Placental epithelial cell (primary cell): ENCODE data around the gene KRTAP2-4. TPM values are rescaled to one million over a fixed set of nuclear protein-coding genes. Genes with fewer than 3 reads are reported as not detected.

Source experiments
- total RNA-seq: library from RNA; depleted of rRNA; stranded (reverse); fragments of >200 nt; gene quantifications from 2 replicates; pipeline ENCODE4 v1.2.3, GENCODE V29; 2012

The KRTAP2-4 gene, protein sequence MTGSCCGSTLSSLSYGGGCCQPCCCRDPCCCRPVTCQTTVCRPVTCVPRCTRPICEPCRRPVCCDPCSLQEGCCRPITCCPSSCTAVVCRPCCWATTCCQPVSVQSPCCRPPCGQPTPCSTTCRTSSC
- not detected in 2 replicates for total RNA-seq

DNA sequence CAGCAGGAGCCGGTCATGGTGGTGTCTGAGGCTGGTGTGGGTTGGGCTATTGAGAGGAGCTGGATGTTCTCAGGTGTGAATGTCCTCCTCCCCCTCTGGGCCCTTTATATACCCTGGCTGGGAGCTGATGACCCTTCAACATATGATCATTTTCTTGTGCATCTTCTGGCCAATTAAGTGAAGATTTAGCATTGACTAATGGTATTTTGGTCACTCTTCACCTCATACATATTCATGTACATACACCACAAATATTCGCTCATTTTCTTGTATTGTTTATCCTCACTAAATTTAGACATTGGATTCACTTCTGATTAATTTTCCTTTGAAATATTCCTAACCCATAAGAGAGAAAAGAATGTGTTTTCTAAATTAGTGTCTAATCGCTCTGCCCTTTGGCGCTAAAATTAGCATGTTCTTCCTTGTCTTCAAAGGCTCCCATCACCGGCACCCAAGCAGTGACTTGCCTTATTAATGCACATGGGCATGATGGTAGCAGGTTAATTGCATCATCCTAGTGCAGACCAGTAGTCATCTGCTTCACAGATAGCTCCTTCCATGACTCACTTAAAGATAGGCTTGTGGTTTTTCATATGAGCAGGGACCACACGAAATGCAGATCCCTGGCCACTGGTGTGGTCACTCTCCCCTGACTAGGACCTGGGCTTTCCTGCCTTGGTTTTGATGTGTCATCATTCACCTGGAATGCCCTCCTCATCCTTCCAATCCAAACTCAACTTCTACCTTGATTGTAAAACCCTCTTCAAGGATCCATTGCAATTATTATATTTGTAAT, at the start of gene KRTAP2-4:
Gene KRTAP2-4 (minus strand): TSS at position 51 of the 796 bp plus-strand sequence. CDS start 34 bp downstream, at position 17.

DNA sequence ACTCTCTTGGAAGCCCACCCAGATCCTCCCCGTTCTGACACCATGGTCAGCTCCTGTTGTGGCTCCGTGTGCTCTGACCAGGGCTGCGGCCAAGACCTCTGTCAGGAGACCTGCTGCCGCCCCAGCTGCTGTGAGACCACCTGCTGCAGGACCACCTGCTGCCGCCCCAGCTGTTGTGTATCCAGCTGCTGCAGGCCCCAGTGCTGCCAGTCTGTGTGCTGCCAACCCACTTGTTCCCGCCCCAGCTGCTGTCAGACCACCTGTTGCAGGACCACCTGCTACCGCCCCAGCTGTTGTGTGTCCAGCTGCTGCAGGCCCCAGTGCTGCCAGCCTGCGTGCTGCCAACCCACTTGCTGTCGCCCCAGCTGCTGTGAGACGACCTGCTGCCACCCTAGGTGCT, 39.7 kb upstream of the KRTAP2-4 start, which contains the start of gene KRTAP4-9:
Gene KRTAP4-9 (plus strand): TSS at position 43 of the 400 bp plus-strand sequence. CDS start 0 bp downstream, at position 43.

DNA sequence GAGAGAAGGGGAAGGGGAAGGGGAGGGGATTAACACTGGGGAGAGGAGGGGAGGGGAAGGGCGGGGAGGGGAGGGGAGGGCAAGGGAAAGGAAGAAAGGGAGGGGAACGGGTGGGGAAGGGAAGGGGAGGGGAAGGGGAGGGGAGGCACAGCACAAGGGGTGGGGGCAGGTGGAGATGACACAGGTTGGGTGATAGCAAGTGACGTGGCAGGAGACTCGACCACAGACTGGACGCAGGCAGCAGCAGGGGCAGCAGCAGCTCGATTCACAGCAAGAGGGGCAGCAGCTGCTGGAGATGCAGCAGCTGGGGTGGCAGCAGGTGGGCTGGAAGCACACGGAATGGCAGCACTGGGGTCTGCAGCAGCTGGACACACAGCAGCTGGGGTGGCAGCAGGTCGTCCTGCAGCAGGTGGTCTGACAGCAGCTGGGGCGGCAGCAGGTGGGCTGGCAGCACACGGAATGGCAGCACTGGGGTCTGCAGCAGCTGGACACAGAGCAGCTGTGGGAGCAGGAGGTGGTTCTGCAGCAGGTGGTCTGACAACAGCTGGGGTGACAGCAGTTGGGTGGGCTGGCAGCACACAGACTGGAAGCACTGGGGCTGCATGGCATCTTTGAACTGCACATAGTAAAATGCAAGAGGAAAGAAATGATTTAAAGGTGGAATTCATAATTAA, 36.0 kb upstream of the KRTAP2-4 start, which contains the start of gene KRTAP4-16:
Gene KRTAP4-16 (minus strand): TSS at position 624 of the 674 bp plus-strand sequence. CDS start 0 bp downstream, at position 624.

DNA sequence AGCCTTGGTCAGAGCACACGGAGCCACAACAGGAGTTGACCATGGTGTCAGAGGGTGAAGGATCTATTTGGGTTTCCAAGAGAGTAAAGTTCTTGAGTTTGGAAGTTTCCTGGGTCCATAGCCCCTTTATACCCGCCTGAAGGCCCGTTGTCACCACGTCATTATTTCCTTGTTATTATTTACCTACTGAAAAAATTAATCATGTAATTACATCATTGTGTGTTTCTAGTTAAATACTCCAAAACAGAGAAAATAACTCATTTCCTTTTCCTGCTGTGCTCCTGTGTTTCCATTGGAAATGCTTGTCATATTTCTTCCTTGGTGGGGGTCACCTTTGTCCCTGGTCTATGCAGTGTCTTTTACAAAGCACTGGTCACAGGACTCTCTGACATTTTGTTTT, 32.4 kb upstream of the KRTAP2-4 start, which contains the start of gene KRTAP4-8:
Gene KRTAP4-8 (minus strand): TSS at position 101 of the 400 bp plus-strand sequence. CDS start 58 bp downstream, at position 43.

DNA sequence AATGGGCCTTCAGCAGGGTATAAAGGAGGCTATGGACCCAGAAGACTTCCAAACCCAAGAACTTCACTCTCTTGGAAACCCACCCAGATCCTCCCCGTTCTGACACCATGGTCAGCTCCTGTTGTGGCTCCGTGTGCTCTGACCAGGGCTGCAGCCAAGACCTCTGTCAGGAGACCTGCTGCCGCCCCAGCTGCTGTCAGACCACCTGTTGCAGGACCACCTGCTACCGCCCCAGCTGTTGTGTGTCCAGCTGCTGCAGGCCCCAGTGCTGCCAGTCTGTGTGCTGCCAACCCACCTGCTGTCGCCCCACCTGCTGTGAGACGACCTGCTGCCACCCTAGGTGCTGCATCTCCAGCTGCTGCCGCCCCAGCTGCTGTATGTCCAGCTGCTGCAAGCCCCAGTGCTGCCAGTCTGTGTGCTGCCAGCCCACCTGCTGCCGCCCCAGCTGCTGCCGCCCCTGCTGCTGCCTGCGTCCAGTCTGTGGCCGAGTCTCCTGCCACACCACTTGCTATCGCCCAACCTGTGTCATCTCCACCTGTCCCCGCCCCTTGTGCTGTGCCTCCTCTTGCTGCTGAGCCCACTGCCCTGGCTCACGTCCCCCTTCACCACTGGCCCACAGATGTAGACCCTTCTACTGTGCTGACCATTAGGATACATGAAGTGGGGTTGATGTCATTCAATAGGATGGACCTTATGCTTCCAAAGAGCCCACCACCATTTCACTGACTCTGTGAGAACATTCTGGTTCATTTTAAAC, 18.6 kb upstream of the KRTAP2-4 start, which contains the start of gene KRTAP4-7:
Gene KRTAP4-7 (plus strand): TSS at position 51 of the 757 bp plus-strand sequence. CDS start 57 bp downstream, at position 108.

DNA sequence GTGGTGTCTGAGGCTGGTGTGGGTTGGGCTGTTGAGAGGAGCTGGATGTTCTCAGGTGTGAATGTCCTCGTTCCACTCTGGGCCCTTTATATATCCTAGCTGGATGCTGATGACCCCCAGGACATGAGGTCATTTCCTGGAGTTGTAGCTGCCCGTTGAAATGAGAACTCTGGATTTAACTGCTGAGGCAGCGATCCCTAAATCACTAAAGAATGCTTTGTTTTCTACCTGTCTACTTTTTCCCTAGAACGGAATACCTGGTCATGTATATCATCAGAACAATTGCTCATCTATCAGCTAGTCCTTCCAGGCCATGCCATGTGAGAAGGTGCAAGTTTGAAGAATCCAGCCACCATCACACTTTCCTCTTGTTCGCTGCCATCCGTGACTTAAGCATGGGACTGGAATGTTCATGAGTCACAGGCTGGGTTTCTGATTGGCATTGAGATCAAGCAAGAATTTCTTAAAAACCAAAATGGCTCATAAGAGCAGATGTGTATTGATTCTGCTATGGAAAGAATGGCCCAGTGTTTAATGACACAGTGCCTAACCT, 5.6 kb downstream of the KRTAP2-4 start, which contains the start of gene KRTAP2-3:
Gene KRTAP2-3 (minus strand): TSS at position 63 of the 553 bp plus-strand sequence. CDS start 64 bp downstream, outside the sequence.

DNA sequence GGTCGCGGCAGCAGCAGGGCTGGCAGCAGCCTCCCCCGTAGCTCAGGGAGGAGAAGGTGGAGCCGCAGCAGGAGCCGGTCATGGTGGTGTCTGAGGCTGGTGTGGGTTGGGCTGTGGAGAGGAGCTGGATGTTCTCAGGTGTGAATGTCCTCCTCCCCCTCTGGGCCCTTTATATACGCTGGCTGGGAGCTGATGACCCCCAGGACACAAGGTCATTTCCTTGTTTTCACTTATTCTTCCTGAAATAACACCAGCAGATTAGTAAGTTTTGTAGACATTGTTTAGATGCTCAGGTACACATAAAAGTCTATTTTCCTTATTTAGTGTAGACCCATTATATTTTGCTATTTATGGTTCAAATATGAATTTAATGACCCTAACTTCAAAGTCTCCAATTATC, 10.5 kb downstream of the KRTAP2-4 start, which contains the start of gene KRTAP2-2:
Gene KRTAP2-2 (minus strand): TSS at position 101 of the 400 bp plus-strand sequence. CDS start 19 bp downstream, at position 82.

DNA sequence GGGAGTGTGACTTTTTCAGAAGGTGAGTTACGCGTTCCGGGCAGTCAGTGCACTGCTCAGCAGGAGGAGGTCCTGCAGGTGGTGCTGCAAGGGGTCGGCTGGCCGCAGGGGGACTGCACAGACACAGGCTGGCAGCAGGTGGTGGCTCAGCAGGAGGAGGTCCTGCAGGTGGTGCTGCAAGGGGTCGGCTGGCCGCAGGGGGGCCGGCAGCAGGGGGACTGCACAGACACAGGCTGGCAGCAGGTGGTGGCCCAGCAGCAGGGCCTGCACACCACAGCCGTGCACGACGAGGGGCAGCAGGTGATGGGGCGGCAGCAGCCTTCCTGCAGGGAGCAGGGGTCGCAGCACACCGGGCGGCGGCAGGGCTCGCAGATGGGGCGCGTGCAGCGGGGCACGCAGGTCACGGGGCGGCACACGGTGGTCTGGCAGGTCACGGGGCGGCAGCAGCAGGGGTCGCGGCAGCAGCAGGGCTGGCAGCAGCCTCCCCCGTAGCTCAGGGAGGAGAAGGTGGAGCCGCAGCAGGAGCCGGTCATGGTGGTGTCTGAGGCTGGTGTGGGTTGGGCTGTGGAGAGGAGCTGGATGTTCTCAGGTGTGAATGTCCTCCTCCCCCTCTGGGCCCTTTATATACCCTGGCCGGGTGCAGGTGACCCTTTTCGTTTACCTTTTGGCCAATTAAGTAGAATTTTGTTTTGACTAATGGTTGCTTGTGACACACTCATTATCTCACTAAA, 18.8 kb downstream of the KRTAP2-4 start, which contains the start of gene KRTAP2-1:
Gene KRTAP2-1 (minus strand): TSS at position 582 of the 731 bp plus-strand sequence. CDS start 49 bp downstream, at position 533.

DNA sequence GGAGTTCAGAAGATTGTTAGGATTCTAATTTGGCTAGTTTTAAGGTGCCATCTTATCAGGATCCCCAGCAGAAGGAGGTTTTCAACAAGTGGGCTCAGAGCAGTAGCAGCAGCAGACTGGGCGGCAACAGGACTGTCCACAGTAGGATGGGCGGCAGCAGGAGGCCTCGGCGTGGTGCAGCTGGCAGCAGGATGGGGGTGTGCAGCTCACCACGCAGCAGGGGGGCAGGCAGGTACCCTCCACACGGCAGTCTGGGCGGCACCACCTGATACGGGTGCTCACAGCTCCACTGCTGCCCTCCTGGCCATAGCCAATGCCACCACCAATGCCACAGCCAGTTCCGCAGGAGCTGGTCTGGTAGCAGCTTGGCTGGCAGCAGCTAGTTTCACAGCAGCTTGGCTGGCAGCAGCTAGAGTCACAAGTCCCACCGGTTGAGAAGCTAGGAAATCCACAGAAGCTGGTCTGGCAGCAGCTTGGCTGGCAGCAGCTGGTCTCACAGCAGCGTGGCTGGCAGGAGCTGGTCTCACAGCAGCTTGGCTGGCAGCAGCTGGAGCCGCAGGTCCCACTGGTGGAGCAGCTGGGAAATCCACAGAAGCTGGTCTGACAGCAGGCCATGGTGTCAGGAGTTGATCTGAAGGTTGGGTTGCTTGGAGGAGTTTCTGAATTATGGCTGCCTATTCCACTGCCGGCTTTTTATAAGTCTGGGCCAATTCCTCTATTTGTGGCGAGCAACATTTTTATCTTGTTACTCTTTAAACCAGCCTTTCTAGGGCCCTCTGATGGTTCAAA, 24.7 kb downstream of the KRTAP2-4 start, which contains the start of gene KRTAP1-1:
Gene KRTAP1-1 (minus strand): TSS at position 668 of the 789 bp plus-strand sequence. CDS start 53 bp downstream, at position 615.

DNA sequence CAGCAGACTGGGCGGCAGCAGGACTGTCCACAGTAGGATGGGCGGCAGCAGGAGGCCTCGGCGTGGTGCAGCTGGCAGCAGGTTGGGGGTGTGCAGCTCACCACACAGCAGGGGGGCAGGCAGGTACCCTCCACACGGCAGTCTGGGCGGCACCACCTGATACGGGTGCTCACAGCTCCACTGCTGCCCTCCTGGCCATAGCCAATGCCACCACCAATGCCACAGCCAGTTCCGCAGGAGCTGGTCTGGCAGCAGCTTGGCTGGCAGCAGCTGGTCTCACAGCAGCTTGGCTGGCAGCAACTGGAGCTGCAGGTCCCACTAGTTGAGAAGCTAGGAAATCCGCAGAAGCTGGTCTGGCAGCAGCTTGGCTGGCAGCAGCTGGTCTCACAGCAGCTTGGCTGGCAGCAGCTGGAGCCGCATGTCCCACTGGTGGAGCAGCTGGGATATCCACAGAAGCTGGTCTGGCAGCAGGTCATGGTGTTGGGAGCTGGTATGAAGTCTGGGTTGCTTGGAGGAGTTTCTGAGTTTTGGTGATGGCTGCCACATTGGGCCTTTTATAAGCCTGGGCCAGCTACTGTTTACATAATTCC, 31.2 kb downstream of the KRTAP2-4 start, which contains the start of gene KRTAP1-3:
Gene KRTAP1-3 (minus strand): TSS at position 529 of the 590 bp plus-strand sequence. CDS start 53 bp downstream, at position 476.

DNA sequence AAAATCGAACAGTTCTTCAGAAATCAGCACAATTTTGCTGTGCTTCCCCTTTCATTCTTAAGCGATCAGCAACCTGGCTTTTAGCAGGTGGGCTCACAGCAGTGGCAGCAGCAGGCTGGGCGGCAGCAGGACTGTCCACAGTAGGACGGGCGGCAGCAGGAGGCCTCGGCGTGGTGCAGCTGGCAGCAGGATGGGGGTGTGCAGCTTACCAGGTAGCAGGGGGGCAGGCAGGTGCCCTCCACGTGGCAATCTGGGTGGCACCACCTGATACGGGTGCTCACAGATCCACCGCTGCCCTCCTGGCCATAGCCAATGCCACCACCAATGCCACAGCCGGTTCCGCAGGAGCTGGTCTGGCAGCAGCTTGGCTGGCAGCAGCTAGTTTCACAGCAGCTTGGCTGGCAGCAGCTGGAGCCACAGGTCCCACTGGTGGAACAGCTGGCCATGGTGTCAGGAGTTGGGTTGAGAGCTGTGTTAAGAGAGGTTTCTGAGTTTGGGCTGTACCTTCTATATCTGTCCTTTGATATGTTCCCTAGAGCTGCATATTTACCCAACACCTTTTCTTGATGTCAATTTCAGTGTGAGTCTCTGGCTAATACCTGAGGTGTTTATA, 35.9 kb downstream of the KRTAP2-4 start, which contains the start of gene KRTAP1-4:
Gene KRTAP1-4 (minus strand): TSS at position 563 of the 613 bp plus-strand sequence. CDS start 117 bp downstream, at position 446.

DNA sequence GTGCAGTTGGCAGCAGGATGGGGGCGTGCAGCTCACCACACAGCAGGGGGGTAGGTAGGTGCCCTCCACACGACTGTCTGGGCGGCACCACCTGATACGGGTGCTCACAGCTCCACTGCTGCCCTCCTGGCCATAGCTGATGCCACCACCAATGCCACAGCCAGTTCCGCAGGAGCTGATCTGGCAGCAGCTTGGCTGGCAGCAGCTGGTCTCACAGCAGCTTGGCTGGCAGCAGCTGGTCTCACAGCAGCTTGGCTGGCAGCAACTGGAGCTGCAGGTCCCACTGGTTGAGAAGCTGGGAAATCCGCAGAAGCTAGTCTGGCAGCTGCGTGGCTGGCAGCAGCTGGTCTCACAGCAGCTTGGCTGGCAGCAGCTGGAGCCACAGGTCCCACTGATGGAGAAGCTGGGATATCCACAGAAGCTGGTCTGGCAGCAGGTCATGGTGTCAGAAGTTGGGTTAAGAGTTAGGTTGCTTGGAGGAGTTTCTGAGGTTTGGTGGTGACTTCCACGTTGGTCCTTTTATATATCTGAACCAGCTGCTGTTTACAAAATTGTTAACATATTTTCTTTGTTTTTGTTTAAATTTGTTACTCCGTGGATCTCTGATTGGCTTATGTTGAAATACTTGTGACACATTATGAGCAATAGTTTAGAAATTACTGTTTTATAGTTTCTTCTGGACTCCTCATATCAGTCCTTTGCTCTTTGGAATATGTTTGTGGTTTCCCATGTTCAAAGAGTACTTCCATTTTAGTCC, 38.8 kb downstream of the KRTAP2-4 start, which contains the start of gene KRTAP1-5:
Gene KRTAP1-5 (minus strand): TSS at position 494 of the 757 bp plus-strand sequence. CDS start 53 bp downstream, at position 441.

Other genes starting within 250 kb of the KRTAP2-4 start
- gene KRT10, start 243.3 kb downstream of the KRTAP2-4 start, total RNA-seq: 5.1 and 9.8 TPM in 2 replicates
- not detected in 2 replicates for gene KRT12, start 198.7 kb downstream of the KRTAP2-4 start, total RNA-seq
- gene KRT20, start 180.6 kb downstream of the KRTAP2-4 start, total RNA-seq: not detected in 2 replicates
- gene KRT23, start 128.2 kb downstream of the KRTAP2-4 start, total RNA-seq: 0.79 and 1.4 TPM in 2 replicates
- not detected in 2 replicates for gene KRT39, start 98.9 kb downstream of the KRTAP2-4 start, total RNA-seq
- gene KRT40, start 81.6 kb downstream of the KRTAP2-4 start, total RNA-seq: not detected in 2 replicates
- gene KRTAP3-3, start 71.7 kb downstream of the KRTAP2-4 start, total RNA-seq: not detected in 2 replicates
- gene KRTAP3-2, start 66.0 kb downstream of the KRTAP2-4 start, total RNA-seq: not detected in 2 replicates
- gene KRTAP3-1, start 56.8 kb downstream of the KRTAP2-4 start, total RNA-seq: not detected in 2 replicates
- gene KRTAP1-5, start 38.7 kb downstream of the KRTAP2-4 start, total RNA-seq: not detected in 2 replicates
- gene KRTAP1-4, start 35.7 kb downstream of the KRTAP2-4 start, total RNA-seq: not detected in 2 replicates
- not detected in 2 replicates for gene KRTAP1-3, start 31.0 kb downstream of the KRTAP2-4 start, total RNA-seq
- not detected in 2 replicates for gene KRTAP1-1, start 24.4 kb downstream of the KRTAP2-4 start, total RNA-seq
- gene KRTAP2-1, start 18.6 kb downstream of the KRTAP2-4 start, total RNA-seq: not detected in 2 replicates
- not detected in 2 replicates for gene KRTAP2-2, start 10.6 kb downstream of the KRTAP2-4 start, total RNA-seq
- gene KRTAP2-3, start 5.8 kb downstream of the KRTAP2-4 start, total RNA-seq: 2.3 TPM in 1 of 2 replicates, not detected in the other
- not detected in 2 replicates for gene KRTAP4-7, start 18.3 kb upstream of the KRTAP2-4 start, total RNA-seq
- not detected in 2 replicates for gene KRTAP4-8, start 32.3 kb upstream of the KRTAP2-4 start, total RNA-seq
- not detected in 2 replicates for gene KRTAP4-16, start 36.3 kb upstream of the KRTAP2-4 start, total RNA-seq
- gene KRTAP4-9, start 39.5 kb upstream of the KRTAP2-4 start, total RNA-seq: not detected in 2 replicates
- not detected in 2 replicates for gene KRTAP4-11, start 52.5 kb upstream of the KRTAP2-4 start, total RNA-seq
- not detected in 2 replicates for gene KRTAP4-12, start 58.3 kb upstream of the KRTAP2-4 start, total RNA-seq
- not detected in 2 replicates for gene KRTAP4-6, start 74.7 kb upstream of the KRTAP2-4 start, total RNA-seq
- not detected in 2 replicates for gene KRTAP4-5, start 83.9 kb upstream of the KRTAP2-4 start, total RNA-seq
- not detected in 2 replicates for gene KRTAP4-4, start 94.9 kb upstream of the KRTAP2-4 start, total RNA-seq
- not detected in 2 replicates for gene KRTAP4-3, start 102.3 kb upstream of the KRTAP2-4 start, total RNA-seq
- gene KRTAP4-2, start 112.3 kb upstream of the KRTAP2-4 start, total RNA-seq: not detected in 2 replicates
- gene KRTAP4-1, start 119.0 kb upstream of the KRTAP2-4 start, total RNA-seq: not detected in 2 replicates
- not detected in 2 replicates for gene KRTAP9-1, start 124.0 kb upstream of the KRTAP2-4 start, total RNA-seq
- gene KRTAP9-2, start 160.8 kb upstream of the KRTAP2-4 start, total RNA-seq: not detected in 2 replicates
- not detected in 2 replicates for gene KRTAP9-3, start 166.6 kb upstream of the KRTAP2-4 start, total RNA-seq
- gene KRTAP9-8, start 172.1 kb upstream of the KRTAP2-4 start, total RNA-seq: not detected in 2 replicates
- not detected in 2 replicates for gene KRTAP9-4, start 183.8 kb upstream of the KRTAP2-4 start, total RNA-seq
- gene KRTAP9-9, start 189.5 kb upstream of the KRTAP2-4 start, total RNA-seq: not detected in 2 replicates
- gene KRTAP9-6, start 199.5 kb upstream of the KRTAP2-4 start, total RNA-seq: not detected in 2 replicates
- not detected in 2 replicates for gene KRTAP9-7, start 209.8 kb upstream of the KRTAP2-4 start, total RNA-seq
- gene KRTAP29-1, start 237.0 kb upstream of the KRTAP2-4 start, total RNA-seq: not detected in 2 replicates
- gene KRTAP16-1, start 243.4 kb upstream of the KRTAP2-4 start, total RNA-seq: not detected in 2 replicates
- gene KRTAP17-1, start 249.8 kb upstream of the KRTAP2-4 start, total RNA-seq: not detected in 2 replicates